HepG2 (cell line): ENCODE data around the gene MDP1. TPM values are rescaled to one million over a fixed set of nuclear protein-coding genes. Genes with fewer than 3 reads are reported as not detected.
A peak's percentile ranks its signal among the peaks of the same experiment; 100 is the strongest.

Experiments
- ATAD3A ChIP-seq: sonication (generic); formaldehyde crosslinking; IDR thresholded peaks from 2 replicates; pipeline ENCODE4 v1.4.0; 2020; ENCODE audit warnings: missing genetic modification reagents
- BRCA1 ChIP-seq: sonication (generic); formaldehyde crosslinking; IDR thresholded peaks from 2 replicates; pipeline ENCODE4 v1.4.0; 2020; ENCODE audit warnings: missing genetic modification reagents
- ETV6 ChIP-seq: sonication (generic); formaldehyde crosslinking; conservative IDR thresholded peaks from 2 replicates; pipeline ENCODE4 v1.4.0; 2020; ENCODE audit warnings: missing genetic modification reagents
- IRF2 ChIP-seq: IDR thresholded peaks from 2 replicates; pipeline ENCODE4 v1.6.1; 2018; ENCODE audit warnings: missing genetic modification reagents, missing compliant biosample characterization
- KDM5B ChIP-seq: sonication (generic); formaldehyde crosslinking; IDR thresholded peaks from 2 replicates; pipeline ENCODE4 v1.4.0; 2020; ENCODE audit warnings: missing genetic modification reagents, mild to moderate bottlenecking, borderline replicate concordance
- MIXL1 ChIP-seq: IDR thresholded peaks from 2 replicates; pipeline ENCODE4 v1.6.1; 2016
- MTA1 ChIP-seq: sonication (generic); formaldehyde crosslinking; IDR thresholded peaks from 2 replicates; pipeline ENCODE4 v1.4.0; 2020; ENCODE audit warnings: missing genetic modification reagents, mild to moderate bottlenecking, borderline replicate concordance
- NFRKB ChIP-seq: fragments of 450-650 bp; IDR thresholded peaks from 2 replicates; pipeline ENCODE4 v1.6.1; 2017
- NKX3-1 ChIP-seq: sonication (generic); formaldehyde crosslinking; IDR thresholded peaks from 2 replicates; pipeline ENCODE4 v1.5.0; 2020; ENCODE audit warnings: missing genetic modification reagents
- RAD21 ChIP-seq: fragments of 450-650 bp; formaldehyde crosslinking; IDR thresholded peaks from 2 replicates; pipeline ENCODE4 v1.5.0; 2020; ENCODE audit warnings: mild to moderate bottlenecking
- RBAK ChIP-seq: sonication (generic); formaldehyde crosslinking; IDR thresholded peaks from 2 replicates; pipeline ENCODE4 v1.5.1; 2020; ENCODE audit warnings: mild to moderate bottlenecking, missing genetic modification reagents
- RBFOX2 ChIP-seq: fragments of 200-400 bp; formaldehyde crosslinking; IDR thresholded peaks from 2 replicates; pipeline ENCODE4 v1.6.1; 2017; ENCODE audit warnings: low read depth, mild to moderate bottlenecking, low read length
- SALL1 ChIP-seq: sonication (generic); formaldehyde crosslinking; IDR thresholded peaks from 2 replicates; pipeline ENCODE4 v1.8.0; 2022; ENCODE audit warnings: mild to moderate bottlenecking, missing genetic modification reagents
- THYN1 ChIP-seq: sonication (generic); formaldehyde crosslinking; IDR thresholded peaks from 2 replicates; pipeline ENCODE4 v1.8.1; 2023; ENCODE audit warnings: low read depth, mild to moderate bottlenecking, moderate library complexity, missing genetic modification reagents, borderline replicate concordance
- ZNF230 ChIP-seq: sonication (generic); formaldehyde crosslinking; IDR thresholded peaks from 2 replicates; pipeline ENCODE4 v1.4.0; 2020; ENCODE audit warnings: mild to moderate bottlenecking, missing genetic modification reagents
- ZNF383 ChIP-seq: sonication (generic); formaldehyde crosslinking; IDR thresholded peaks from 2 replicates; pipeline ENCODE4 v1.4.0; 2020; ENCODE audit warnings: missing genetic modification reagents, mild to moderate bottlenecking, borderline replicate concordance
- ZNF775 ChIP-seq: sonication (generic); formaldehyde crosslinking; IDR thresholded peaks from 2 replicates; pipeline ENCODE4 v1.4.0; 2020; ENCODE audit warnings: missing genetic modification reagents, mild to moderate bottlenecking, moderate library complexity, borderline replicate concordance
- polyA plus RNA-seq, 8 experiments: library from polyadenylated mRNA; depleted of rRNA in 3 of 8; stranded (reverse) in 7 of 8; unstranded in 1 of 8; fragments of >200 nt; fragmentation: Illumina TruSeq in 4 of 8; extraction: Trizol in 4 of 8; gene quantifications; 2 replicates each; pipeline versions ENCODE4 v1.2.1 to v1.2.3, GENCODE V29; 2011 to 2016; ENCODE audit warnings: low read depth in 4 of 8, missing spikeins in 1 of 8, mixed read lengths in 1 of 8; ENCODE audit not compliant: insufficient read depth in 1 of 8
- total RNA-seq, 5 experiments: library from RNA; depleted of rRNA; stranded (reverse); fragments of >200 nt; fragmentation: Illumina TruSeq; extraction: Trizol; gene quantifications; 2 replicates each; pipeline ENCODE4 v1.2.3, GENCODE V29; 2016; ENCODE audit warnings: low read depth in 1 of 5
- TF ChIP-seq, protein P1 (sequence below), 2 experiments: sonication (generic) in 1 of 2; formaldehyde crosslinking in 1 of 2; IDR thresholded peaks; 2 replicates each; pipeline versions ENCODE4 v1.4.0 to v1.6.1; 2016 to 2020; ENCODE audit warnings: borderline replicate concordance in 1 of 2, low read depth in 1 of 2, mild to moderate bottlenecking in 1 of 2, missing genetic modification reagents in 1 of 2
- TF ChIP-seq, protein P2 (sequence below): sonication (generic); formaldehyde crosslinking; IDR thresholded peaks from 2 replicates; pipeline ENCODE4 v1.4.0; 2020; ENCODE audit warnings: missing genetic modification reagents, borderline replicate concordance
- TF ChIP-seq, protein P3 (sequence below): sonication (generic); formaldehyde crosslinking; IDR thresholded peaks from 2 replicates; pipeline ENCODE4 v1.4.0; 2020; ENCODE audit warnings: low read depth, mild to moderate bottlenecking, missing genetic modification reagents
- TF ChIP-seq, protein P4 (sequence below): sonication (generic); formaldehyde crosslinking; IDR thresholded peaks from 2 replicates; pipeline ENCODE4 v1.8.0; 2022; ENCODE audit warnings: mild to moderate bottlenecking, missing genetic modification reagents, moderate library complexity

The MDP1 gene
- total and polyA plus RNA-seq, 2 of the 13 experiments (the other 11 are each of a cell fraction or from before 2014, with no cell fraction given): 44.1 to 48.7 TPM

DNA sequence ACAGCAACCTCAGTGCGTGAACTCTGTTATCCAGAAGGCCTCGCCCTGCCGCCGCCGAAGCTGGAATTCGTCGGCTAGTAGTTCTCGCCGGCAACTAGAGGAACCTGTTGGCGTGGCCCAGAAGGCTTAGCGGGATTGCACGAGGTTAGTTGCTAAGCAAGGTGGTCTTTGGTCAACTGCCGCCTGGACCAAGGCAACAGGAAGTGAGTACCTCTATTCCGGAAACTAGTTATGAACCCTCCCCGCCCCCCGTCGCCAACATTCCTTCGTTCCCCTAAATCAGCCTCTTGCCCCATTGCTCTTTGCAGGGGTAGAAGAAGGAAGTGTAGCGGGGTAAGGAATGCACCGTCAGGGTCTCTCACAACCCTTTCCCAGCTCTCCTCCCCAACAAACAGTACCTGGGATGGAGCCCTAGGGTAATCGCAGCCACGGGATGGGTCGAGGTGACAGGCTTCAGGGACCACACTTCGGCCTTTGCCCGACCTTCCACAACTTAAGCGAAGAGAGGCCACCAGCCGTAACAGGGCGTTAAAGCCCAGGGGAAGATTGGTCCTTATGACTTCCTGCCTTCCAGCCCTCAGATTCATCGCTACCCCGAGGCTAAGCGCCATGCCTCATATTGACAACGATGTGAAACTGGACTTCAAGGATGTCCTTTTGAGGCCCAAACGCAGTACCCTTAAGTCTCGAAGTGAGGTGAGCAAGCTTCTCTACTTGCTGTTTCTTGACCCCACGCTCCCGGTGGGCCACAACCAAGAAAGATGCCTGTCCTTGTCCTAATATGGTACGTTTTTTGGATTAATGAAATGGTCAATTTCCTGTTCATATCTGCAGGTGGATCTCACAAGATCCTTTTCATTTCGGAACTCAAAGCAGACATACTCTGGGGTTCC is 17.0 kb upstream of the MDP1 start, which contains the start of gene GMPR2 (continued):
- TF ChIP-seq, protein P1, sequence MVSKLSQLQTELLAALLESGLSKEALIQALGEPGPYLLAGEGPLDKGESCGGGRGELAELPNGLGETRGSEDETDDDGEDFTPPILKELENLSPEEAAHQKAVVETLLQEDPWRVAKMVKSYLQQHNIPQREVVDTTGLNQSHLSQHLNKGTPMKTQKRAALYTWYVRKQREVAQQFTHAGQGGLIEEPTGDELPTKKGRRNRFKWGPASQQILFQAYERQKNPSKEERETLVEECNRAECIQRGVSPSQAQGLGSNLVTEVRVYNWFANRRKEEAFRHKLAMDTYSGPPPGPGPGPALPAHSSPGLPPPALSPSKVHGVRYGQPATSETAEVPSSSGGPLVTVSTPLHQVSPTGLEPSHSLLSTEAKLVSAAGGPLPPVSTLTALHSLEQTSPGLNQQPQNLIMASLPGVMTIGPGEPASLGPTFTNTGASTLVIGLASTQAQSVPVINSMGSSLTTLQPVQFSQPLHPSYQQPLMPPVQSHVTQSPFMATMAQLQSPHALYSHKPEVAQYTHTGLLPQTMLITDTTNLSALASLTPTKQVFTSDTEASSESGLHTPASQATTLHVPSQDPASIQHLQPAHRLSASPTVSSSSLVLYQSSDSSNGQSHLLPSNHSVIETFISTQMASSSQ (IDR thresholded peaks at IDR 0.05; ENCODE audit: low read depth): peak; percentile 26; the same call in 1 of the 2 replicates
- TF ChIP-seq, protein P1 (CRISPR knock-in tag; IDR thresholded peaks at IDR 0.05; ENCODE audit: borderline replicate concordance): peak; percentile 45; the same call in 1 of the 2 replicates
- peak; percentile 87; the same call in 1 of the 2 replicates for TF ChIP-seq ZNF230 (CRISPR knock-in tag)
- no peak; the same call in 1 of the 2 replicates for TF ChIP-seq ZNF775 (CRISPR knock-in tag)
- TF ChIP-seq RBFOX2: peak; percentile 67; the same call in 1 of the 2 replicates
- TF ChIP-seq SALL1 (CRISPR knock-in tag): peak; percentile 85
- peak; percentile 49; the same call in 1 of the 2 replicates for TF ChIP-seq RAD21 (CRISPR knock-in tag)
- TF ChIP-seq KDM5B (CRISPR knock-in tag): peak; percentile 95
- peak; percentile 73 for TF ChIP-seq IRF2 (CRISPR knock-in tag)
- peak; percentile 99 for TF ChIP-seq ZNF383
- peak; percentile 93 for TF ChIP-seq NKX3-1 (CRISPR knock-in tag)
- TF ChIP-seq MIXL1 (CRISPR knock-in tag): peak; percentile 85
- 0 out of 2 replicates have a peak, but pooled peaks have one; percentile 20 for TF ChIP-seq ETV6 (CRISPR knock-in tag)
- TF ChIP-seq NFRKB: no peak
- TF ChIP-seq RBAK: no peak
- peak; percentile 90; the same call in 1 of the 2 replicates for TF ChIP-seq ATAD3A (CRISPR knock-in tag)
- TF ChIP-seq, protein P2, sequence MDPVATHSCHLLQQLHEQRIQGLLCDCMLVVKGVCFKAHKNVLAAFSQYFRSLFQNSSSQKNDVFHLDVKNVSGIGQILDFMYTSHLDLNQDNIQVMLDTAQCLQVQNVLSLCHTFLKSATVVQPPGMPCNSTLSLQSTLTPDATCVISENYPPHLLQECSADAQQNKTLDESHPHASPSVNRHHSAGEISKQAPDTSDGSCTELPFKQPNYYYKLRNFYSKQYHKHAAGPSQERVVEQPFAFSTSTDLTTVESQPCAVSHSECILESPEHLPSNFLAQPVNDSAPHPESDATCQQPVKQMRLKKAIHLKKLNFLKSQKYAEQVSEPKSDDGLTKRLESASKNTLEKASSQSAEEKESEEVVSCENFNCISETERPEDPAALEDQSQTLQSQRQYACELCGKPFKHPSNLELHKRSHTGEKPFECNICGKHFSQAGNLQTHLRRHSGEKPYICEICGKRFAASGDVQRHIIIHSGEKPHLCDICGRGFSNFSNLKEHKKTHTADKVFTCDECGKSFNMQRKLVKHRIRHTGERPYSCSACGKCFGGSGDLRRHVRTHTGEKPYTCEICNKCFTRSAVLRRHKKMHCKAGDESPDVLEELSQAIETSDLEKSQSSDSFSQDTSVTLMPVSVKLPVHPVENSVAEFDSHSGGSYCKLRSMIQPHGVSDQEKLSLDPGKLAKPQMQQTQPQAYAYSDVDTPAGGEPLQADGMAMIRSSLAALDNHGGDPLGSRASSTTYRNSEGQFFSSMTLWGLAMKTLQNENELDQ (CRISPR knock-in tag): peak; percentile 83
- TF ChIP-seq, protein P3, sequence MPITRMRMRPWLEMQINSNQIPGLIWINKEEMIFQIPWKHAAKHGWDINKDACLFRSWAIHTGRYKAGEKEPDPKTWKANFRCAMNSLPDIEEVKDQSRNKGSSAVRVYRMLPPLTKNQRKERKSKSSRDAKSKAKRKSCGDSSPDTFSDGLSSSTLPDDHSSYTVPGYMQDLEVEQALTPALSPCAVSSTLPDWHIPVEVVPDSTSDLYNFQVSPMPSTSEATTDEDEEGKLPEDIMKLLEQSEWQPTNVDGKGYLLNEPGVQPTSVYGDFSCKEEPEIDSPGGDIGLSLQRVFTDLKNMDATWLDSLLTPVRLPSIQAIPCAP: 0 out of 2 replicates have a peak, but pooled peaks have one; percentile 62
- 0 out of 2 replicates have a peak, but pooled peaks have one; percentile 51 for TF ChIP-seq THYN1 (CRISPR knock-in tag)
- TF ChIP-seq BRCA1 (CRISPR knock-in tag): peak; percentile 94; the same call in 1 of the 2 replicates
- TF ChIP-seq MTA1 (CRISPR knock-in tag): peak; percentile 62
- TF ChIP-seq, protein P4, sequence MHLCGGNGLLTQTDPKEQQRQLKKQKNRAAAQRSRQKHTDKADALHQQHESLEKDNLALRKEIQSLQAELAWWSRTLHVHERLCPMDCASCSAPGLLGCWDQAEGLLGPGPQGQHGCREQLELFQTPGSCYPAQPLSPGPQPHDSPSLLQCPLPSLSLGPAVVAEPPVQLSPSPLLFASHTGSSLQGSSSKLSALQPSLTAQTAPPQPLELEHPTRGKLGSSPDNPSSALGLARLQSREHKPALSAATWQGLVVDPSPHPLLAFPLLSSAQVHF (CRISPR knock-in tag): 0 out of 2 replicates have a peak, but pooled peaks have one; percentile 18
